GM21717 (cell line): ENCODE data around the gene NUDT6.
"Not testable (repeated sequence)": the region's sequence is repeated elsewhere in the genome, so short reads cannot be mapped to it uniquely, and the experiment has no call there.

ENCODE experiments used
- ATAC-seq: cut with Tn5 transposase; IDR thresholded peaks from one replicate; pipeline ENCODE4 v1.9.1; 2021; ENCODE audit warnings: mild to moderate bottlenecking, moderate library complexity; ENCODE audit not compliant: unreplicated experiment

NUDT6 gene, protein sequence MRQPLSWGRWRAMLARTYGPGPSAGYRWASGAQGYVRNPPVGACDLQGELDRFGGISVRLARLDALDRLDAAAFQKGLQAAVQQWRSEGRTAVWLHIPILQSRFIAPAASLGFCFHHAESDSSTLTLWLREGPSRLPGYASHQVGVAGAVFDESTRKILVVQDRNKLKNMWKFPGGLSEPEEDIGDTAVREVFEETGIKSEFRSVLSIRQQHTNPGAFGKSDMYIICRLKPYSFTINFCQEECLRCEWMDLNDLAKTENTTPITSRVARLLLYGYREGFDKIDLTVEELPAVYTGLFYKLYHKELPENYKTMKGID

DNA sequence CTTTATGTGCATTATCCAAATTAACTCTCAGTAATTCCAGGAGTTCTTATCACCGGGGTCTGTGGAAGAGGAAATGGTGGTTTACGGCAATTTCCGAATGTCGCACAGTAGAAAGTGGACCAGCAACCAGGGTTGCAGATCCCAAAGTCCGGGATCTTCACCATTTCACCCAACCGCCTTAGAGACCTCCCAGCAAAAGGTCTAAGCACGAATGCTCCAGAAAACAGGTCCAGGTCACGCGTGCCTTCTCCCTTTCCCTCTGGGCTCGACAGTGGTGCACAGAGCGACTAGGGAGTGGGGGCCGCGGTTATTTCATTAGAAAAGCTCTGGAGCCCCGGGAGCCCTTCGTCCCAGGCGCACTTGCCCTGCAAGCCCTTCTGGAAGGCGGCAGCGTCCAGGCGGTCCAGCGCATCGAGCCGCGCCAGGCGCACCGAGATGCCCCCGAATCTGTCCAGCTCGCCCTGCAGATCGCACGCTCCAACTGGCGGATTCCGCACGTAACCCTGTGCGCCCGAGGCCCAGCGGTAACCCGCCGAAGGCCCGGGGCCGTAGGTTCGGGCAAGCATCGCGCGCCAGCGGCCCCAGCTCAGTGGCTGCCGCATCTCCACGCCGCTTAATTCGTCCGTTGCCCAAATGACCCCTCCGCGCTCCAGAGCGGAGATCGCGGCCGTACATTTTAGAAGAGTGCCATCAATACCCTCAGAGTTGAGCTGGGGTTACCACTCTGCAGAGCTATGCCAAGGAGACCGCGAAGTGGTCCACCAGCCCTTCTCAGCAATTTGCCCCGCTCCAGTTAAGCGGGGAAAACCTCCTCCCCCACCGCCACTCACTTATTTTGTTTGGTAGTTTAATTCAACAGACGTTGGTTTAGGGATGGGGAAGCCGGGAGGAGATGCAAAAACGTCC lies at the start of gene NUDT6:
TSS of gene NUDT6 (minus strand) at position 627 of the 906 bp plus-strand sequence. CDS start at position 602, 25 bp downstream.
- ATAC-seq = peak; percentile 71

DNA sequence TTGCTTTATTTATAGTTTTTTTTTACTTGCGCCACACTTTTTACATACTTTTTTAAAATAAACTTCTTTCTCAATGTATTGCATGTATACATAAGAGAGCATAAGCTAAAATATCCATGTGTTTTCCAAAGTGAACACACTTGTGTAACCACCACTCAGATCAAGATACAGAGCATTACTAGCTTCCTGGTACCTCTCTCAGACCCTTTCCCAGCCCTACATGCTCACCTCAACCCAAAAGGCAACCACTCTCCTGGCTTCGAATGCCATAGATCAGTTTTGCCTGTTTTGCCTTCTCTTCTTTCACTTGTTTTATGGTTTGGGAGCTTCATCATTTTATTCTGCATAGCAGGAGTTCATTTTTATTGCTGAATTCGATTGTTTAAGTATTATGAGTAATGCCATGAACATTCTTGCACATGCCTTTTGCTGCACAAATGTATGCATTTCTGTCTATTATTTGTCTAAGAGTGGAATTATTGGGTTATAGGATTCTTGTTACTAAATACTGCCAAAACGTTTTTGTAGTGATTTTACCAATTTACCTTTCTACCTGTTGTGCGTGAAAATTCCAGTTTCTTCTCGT lies 45.9 kb upstream of the NUDT6 start:
- no peak for ATAC-seq

DNA sequence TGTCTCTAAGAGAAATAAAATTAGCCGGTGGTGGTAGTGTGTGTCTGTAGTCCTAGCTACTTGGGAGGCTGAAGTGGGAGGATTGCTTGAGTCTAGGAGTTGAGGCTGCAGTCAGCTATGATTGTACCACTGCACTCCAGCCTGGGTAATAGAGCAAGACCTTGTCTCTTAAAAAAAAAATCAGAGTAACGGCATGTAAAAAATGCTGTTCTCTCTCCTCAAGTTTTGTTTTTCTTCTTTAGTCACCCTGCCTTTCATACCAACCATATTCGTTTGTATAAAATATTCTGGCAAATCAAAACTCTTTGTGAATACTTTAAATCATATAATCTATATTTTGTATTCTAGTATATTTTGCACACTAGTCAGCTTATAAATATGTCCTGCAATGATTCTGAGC lies 44.8 kb upstream of the NUDT6 start:
- ATAC-seq = no peak

DNA sequence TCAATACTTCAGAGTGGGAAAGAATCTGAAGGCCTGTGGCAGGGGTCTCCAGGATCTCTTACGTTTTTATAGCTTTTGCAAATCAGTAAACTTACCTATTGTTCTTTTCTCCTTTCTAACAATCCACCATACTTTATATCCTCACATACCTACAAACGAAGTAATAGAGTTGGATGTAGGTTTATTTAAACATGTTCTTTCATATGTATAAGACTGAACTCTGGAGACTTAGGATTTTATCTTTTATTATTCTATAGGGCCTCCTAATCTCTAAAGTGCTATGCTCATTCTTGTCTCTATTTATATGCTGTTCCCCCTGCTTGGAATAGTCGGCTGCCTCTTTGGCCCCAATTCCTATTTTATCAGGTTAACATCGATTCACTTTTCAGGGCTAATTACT lies 43.8 kb upstream of the NUDT6 start:
- no peak for ATAC-seq

DNA sequence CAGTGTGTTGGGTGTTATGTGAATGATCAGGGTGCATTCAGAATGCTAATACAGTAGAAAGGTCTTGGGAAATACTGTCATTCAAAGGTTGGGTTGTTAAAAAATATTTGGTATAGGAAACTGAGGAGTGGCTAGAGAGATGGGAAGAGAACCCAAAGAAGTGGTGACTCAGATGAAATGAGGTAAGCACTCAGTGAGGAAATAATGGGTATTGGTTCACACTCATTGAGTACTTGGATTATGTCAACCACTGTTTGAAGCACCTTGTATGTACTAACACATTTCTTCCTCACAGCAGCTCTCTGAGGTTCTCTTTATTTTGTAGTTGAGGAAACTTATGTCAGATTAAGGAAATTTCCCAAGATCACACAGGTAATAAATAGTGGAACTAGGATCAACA lies 40.8 kb upstream of the NUDT6 start:
- ATAC-seq = no peak

DNA sequence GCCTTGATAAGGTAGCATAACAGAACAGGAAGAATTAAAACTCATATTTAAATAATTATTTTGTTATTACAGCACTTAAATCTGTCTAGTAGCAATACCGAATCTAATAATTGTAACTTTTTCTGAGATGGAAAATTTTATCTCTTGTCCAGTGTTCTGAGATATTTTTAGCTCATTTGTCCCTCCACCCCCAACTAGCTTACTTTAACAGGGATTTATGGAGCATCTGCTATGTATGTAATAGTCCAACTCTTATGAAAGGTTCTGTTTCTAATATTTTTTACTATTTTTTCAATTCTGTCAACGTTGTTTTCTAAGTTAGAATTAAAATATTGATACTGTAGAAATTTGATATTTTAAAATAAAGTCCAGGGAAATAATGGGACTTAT lies 38.2 kb upstream of the NUDT6 start:
- ATAC-seq = no peak

DNA sequence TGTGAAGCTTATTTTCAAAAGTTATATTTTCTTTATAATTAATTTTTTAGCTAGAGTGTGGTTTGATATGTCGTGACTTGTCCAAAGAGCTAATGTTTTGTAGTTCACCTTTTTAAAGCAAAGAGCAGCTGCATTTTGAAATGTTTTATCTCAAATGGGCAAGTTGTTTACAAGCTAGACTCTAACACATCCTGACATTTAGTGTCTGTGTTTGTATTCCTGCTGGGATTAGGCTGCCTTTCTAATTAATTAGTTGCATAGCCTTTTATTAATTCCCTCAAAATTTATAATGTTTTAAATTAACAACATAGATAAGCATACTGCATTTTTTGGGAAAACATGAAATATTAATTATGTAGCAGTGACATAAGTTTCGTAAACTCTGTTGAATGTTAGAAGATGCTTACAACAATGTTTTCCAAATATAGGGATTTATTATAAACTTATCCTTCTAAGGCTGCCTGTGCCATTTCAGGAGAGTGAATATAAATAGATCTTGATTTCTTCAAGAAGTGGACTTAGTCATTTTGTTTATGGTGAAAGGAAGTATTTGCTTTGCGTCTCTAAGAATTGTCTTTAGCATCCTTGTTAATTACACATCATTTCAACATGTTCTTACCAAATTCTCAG lies 37.7 kb upstream of the NUDT6 start:
- no peak for ATAC-seq

DNA sequence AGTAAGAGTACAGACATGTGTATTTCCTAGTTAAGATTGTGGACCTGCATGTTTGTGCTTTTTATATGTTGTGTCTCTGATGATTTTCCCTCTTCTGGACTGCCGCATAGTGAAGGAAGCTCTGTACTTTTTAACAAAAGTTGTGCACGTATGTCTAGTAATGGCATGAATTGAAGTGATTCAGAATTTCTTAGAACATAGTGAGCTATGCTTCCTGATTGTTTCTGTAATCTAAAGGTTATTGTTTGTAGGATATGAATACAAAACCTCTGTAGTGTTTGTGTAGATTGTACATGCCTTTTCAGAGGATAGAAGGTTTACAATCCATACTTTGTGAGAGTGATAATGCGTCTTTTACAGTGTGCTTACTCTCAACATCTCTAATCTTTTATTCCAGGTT lies 37.0 kb upstream of the NUDT6 start:
- ATAC-seq = no peak

DNA sequence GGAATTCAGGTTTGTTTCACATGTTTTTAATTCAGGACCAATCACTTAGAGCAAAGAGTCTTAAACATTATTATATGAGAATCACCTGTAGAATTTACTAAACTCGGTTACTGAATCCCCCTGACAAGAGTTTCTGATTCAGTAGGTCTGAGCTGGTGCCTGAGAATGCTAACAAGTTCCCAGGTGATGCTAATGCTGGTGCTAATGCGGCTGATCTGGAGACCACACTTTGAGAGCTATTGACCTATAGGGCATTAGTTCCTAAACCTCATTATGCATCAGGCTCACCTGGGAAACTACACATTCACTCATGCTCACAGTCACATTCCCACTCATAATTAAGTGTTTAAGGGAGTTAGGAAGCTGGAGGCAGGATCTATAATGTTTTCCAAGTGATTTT lies 36.1 kb upstream of the NUDT6 start:
- ATAC-seq = no peak

DNA sequence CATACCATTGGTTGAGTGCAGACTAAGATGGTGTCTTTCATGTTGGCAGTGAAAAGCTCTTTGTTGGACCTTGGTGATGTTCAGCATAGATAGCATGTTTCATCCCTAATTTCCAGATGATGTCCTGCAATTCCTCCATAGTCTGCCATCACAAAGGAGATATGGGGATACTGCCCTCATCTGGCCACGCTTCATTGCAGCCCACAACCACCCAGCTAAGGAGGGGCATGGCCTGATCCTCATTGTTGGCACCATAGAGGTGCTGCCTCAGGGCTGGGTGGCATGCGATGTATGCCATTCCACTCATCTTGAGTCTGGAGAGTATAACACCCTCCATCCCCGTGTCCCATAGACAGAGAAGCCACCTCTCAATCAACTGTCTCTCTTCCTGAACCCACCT lies 31.5 kb upstream of the NUDT6 start:
- ATAC-seq = no peak

DNA sequence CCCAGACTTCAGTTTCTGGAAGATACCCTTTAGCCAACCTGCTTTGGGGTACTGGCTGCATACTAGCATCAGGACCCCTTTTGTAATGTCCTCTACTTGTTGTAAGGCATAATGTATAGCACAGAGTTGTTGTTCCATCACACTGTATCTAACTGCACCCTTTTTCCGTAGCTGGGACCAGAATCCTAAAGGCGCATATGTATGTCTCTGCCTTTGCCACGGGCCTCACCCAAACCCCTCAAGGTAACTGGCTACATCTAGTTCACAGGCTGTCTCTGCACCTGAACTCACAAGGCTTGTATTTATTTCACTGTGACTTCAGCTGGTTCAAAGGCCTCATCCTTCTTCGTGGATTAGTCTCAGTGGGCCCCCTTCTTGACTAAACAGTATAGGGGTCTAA lies 29.6 kb upstream of the NUDT6 start:
- ATAC-seq = no peak

DNA sequence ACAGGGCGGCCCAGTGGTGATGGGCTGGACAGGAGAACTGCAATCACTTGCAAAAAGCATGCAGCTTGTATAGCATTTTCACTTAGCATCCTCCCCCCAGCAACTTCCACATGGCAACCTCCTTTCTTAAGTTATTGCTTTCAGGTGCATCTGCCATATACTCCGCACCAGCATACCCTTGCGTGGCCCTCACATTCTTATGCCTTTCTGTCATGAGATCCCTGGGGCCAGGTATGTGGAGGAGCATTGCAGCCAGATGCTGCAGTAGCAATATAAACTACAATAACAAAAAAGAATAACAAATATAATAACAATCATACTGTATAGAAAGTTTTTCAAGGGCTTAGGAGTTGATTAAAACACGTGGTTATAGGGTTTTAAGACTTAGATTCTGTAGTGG lies 26.3 kb upstream of the NUDT6 start:
- no peak for ATAC-seq

DNA sequence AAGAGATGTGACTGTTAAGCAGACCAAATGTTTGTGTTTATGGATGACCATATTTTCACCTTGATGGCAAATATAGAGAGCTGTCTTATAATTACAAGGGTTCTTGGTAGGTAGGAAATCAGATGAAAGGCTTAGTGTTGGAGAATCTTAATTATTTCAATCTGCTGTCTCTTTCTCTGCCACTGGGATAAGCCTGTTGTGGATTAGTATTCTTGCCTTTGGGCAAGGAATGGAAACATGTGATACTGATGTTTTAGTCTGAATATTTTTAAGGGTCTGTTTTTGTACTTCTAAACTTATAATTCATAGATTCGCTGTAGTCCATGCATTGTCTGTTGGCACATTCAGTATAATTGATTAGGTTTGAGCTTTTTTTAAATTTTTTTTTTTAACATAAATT lies 23.7 kb upstream of the NUDT6 start:
- ATAC-seq = no peak

DNA sequence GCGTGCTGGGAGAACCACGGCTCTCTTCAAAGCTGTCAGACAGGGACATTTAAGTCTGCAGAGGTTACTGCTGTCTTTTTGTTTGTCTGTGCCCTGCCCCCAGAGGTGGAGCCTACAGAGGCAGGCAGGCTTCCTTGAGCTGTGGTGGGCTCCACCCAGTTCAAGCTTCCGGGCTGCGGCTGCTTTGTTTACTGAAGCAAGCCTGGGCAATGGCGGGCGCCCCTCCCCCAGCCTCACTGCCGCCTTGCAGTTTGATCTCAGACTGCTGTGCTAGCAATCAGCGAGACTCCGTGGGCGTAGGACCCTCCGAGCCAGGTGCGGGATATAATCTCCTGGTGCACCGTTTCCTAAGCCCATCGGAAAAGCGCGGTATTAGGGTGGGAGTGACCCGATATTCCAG lies 22.7 kb upstream of the NUDT6 start:
- not testable (repeated sequence) for ATAC-seq

DNA sequence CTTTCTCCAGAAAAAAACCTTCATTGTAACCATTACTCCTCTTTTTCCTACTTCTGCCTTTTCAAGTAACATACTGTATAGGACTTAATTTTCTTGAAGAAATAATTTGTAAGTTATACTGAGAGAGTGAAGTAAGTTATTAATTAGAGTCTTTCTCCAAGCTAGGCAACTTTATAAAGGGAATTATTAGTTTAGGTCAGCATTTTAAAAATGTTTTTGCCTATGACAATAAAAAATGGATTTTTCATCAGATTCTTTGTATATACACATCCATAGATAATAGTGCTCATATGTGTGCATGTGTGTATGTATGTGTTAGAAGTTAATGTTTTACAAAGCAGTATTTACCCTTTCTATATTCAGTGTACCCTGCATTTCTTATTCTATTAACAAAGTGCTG lies 10.4 kb upstream of the NUDT6 start:
- ATAC-seq = no peak

DNA sequence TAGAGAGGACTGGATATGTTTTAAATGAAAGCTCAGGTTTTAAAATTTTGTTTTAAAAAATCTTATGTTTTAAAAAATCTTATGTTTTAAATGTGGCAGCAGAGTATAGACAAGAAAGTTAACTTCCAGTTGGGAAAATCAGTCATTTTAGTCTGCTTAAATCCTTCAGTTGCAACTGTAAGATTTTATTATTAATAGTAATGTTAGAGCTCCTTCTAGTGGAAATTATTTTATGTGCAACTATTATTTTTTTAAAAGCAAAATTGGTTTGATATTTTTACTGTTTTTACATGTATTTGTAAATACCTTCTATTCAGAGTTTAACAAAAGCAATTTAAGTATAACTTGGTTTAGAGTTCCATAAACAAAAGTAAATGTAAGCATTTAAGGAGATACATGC lies 8.5 kb upstream of the NUDT6 start:
- ATAC-seq = no peak

DNA sequence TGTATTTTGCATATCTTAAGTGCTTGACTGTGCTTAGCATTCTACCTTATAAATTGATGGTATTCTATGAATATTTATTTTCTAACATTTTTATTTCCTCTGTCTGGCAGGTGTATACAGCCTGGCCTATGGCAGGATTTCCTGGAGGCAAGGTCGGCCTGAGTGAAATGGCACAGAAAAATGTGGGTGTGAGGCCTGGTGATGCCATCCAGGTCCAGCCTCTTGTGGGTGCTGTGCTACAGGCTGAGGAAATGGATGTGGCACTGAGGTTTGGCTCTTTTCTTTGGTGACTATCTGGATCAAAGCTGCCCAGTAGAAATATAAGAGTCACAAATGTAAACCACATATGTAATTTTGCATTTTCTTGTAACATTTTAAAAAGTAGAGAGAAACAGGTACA lies 6.5 kb upstream of the NUDT6 start:
- ATAC-seq = no peak

DNA sequence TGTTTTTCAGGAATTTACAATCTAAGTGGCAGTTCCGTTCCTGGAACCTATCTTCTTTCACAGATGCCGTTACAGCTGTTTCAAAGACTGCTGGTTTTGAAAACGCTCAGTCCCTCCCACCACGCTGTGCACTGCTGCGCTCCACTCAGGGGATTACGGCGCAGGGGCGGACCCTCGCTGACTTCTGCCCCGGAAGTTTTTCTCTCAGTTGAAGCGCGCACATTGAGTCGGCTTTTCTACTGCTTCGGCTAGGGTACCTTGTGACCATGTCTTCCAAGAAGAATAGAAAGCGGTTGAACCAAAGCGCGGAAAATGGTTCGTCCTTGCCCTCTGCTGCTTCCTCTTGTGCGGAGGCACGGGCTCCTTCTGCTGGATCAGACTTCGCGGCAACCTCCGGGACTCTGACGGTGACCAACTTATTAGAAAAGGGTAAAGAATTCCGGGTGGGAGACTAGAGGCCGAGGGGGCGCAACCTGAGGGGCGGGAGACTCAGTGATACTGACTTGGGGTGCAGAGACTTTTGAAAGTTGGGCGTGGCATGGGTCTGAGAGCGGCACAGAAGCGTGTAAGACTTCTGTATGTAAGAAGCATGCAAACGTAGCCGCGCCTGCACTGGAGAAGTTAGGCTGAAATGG lies 597 bp upstream of the NUDT6 start:
- peak; percentile 99 for ATAC-seq

DNA sequence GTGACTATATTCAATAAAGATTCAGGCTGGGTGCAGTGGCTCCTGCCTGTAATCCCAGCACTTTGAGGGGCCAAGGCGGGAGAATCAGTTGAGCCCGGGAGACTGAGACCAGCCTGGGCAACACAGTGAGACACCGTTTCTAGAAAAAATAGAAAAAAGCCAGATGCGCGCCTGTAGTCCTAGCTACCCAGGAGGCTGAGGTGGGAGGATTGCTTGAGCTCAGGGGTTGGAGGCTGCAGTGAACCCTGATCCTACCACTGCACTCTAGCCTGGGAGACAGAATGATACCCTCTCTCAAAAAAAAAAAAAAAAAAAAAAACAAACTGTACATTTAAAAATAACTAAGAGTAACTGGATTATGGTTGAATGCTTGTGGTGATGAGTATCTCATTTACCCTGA lies 1.1 kb downstream of the NUDT6 start:
- no peak for ATAC-seq

DNA sequence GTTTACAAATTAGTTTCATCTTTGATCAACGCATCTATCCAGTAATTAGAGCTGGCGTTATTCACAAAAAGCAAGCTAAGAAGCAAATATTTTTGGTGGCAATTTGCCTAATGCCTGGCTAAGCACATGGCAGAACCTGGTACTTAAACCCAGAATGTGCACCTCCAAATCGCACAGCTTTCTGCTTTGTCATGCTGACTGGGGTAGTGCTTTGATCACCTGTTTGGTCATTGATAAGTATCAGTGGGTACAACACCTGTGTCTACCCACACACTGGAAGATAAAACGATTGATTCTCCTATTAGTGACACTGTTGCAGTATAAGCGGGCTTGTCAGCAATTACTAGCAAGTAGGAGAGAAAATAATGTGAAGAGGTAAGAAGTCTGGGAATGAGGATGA lies 1.9 kb downstream of the NUDT6 start:
- no peak for ATAC-seq

DNA sequence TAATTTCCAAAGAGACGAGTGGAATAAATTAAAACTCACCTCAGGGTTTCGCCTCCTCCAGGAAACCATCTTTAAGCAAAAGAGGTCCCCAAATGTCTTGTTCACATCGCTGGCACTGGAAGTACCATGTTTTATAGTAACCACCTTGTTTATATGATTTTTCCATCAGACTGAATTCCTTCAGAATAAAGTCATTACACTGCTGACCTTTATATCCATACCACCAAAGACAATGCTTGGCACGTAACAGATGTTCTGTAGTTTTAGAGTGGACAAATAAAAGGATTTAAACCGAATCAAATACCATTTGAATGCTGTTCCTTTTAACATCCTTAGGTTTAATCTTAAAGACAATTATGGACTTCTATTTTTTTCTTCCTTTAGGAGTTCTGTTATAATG lies 4.7 kb downstream of the NUDT6 start:
- no peak for ATAC-seq
